Measurements from ENCODE around the gene SLFN5.

DNA sequence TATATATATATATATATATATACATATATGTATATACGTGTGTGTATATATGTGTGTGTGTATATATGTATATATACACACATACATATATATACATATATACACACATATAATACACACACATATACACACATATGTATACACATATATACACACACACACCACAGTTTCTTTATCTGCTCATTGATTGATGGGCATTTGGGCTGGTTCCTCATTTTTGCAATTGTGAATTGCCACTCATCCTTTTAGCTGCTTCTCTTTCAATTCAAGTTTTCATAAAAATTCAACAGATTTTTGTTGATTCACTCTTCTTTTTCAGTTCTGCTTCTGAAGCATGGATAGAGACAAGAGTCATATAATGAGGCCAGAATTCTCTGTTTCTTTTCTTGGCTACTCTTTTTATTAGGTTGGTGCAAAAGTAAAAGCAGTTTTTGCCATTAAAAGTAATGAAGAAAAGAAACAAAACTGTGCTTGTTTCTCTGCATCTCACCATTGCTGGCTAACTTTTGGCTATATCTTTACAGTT is 44.5 kb downstream of the SLFN5 start:
- TF ChIP-seq RAD21 (IDR thresholded peaks at IDR 0.05; ENCODE audit: low read length) (no peak), EP300 (IDR thresholded peaks at IDR 0.05; ENCODE audit: borderline replicate concordance in 1 of 2, low read depth in 1 of 2, low read length in 1 of 2) (no peak), RXRA (IDR thresholded peaks at IDR 0.05; ENCODE audit: borderline replicate concordance, low read depth) (no peak), TAF1 (IDR thresholded peaks at IDR 0.05; ENCODE audit: borderline replicate concordance, low read depth, low read length) (no peak), TEAD4 (IDR thresholded peaks at IDR 0.05; ENCODE audit: borderline replicate concordance, insufficient read depth) (no peak), CHD2 (IDR thresholded peaks at IDR 0.05; ENCODE audit: low read length, partially characterized antibody) (no peak)
- TF ChIP-seq, protein P1, sequence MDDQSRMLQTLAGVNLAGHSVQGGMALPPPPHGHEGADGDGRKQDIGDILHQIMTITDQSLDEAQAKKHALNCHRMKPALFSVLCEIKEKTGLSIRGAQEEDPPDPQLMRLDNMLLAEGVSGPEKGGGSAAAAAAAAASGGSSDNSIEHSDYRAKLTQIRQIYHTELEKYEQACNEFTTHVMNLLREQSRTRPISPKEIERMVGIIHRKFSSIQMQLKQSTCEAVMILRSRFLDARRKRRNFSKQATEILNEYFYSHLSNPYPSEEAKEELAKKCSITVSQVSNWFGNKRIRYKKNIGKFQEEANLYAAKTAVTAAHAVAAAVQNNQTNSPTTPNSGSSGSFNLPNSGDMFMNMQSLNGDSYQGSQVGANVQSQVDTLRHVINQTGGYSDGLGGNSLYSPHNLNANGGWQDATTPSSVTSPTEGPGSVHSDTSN (IDR thresholded peaks at IDR 0.05) = no peak
- TF ChIP-seq, protein P2, sequence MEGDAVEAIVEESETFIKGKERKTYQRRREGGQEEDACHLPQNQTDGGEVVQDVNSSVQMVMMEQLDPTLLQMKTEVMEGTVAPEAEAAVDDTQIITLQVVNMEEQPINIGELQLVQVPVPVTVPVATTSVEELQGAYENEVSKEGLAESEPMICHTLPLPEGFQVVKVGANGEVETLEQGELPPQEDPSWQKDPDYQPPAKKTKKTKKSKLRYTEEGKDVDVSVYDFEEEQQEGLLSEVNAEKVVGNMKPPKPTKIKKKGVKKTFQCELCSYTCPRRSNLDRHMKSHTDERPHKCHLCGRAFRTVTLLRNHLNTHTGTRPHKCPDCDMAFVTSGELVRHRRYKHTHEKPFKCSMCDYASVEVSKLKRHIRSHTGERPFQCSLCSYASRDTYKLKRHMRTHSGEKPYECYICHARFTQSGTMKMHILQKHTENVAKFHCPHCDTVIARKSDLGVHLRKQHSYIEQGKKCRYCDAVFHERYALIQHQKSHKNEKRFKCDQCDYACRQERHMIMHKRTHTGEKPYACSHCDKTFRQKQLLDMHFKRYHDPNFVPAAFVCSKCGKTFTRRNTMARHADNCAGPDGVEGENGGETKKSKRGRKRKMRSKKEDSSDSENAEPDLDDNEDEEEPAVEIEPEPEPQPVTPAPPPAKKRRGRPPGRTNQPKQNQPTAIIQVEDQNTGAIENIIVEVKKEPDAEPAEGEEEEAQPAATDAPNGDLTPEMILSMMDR (IDR thresholded peaks at IDR 0.05) = no peak
- TF ChIP-seq, protein P3, sequence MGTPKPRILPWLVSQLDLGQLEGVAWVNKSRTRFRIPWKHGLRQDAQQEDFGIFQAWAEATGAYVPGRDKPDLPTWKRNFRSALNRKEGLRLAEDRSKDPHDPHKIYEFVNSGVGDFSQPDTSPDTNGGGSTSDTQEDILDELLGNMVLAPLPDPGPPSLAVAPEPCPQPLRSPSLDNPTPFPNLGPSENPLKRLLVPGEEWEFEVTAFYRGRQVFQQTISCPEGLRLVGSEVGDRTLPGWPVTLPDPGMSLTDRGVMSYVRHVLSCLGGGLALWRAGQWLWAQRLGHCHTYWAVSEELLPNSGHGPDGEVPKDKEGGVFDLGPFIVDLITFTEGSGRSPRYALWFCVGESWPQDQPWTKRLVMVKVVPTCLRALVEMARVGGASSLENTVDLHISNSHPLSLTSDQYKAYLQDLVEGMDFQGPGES (IDR thresholded peaks at IDR 0.05; ENCODE audit: low read depth, low read length) = no peak
- TF ChIP-seq, protein P4, sequence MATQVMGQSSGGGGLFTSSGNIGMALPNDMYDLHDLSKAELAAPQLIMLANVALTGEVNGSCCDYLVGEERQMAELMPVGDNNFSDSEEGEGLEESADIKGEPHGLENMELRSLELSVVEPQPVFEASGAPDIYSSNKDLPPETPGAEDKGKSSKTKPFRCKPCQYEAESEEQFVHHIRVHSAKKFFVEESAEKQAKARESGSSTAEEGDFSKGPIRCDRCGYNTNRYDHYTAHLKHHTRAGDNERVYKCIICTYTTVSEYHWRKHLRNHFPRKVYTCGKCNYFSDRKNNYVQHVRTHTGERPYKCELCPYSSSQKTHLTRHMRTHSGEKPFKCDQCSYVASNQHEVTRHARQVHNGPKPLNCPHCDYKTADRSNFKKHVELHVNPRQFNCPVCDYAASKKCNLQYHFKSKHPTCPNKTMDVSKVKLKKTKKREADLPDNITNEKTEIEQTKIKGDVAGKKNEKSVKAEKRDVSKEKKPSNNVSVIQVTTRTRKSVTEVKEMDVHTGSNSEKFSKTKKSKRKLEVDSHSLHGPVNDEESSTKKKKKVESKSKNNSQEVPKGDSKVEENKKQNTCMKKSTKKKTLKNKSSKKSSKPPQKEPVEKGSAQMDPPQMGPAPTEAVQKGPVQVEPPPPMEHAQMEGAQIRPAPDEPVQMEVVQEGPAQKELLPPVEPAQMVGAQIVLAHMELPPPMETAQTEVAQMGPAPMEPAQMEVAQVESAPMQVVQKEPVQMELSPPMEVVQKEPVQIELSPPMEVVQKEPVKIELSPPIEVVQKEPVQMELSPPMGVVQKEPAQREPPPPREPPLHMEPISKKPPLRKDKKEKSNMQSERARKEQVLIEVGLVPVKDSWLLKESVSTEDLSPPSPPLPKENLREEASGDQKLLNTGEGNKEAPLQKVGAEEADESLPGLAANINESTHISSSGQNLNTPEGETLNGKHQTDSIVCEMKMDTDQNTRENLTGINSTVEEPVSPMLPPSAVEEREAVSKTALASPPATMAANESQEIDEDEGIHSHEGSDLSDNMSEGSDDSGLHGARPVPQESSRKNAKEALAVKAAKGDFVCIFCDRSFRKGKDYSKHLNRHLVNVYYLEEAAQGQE (IDR thresholded peaks at IDR 0.05; ENCODE audit: low read depth, low read length) = no peak
- TF ChIP-seq, protein P5, sequence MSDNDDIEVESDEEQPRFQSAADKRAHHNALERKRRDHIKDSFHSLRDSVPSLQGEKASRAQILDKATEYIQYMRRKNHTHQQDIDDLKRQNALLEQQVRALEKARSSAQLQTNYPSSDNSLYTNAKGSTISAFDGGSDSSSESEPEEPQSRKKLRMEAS (IDR thresholded peaks at IDR 0.05; ENCODE audit: low read depth) = no peak

All from SK-N-SH (cell line).